GM21576 (cell line): ENCODE data around the gene OIT3.

Source experiments
- ATAC-seq: cut with Tn5 transposase; IDR thresholded peaks from one replicate; pipeline ENCODE4 v1.9.1; 2021; ENCODE audit warnings: mild to moderate bottlenecking, moderate library complexity; ENCODE audit not compliant: unreplicated experiment

Gene OIT3

GRCh38 chr10:72951760-72952159, 58.2 kb downstream of the OIT3 start:
- ATAC-seq = no peak

GRCh38 chr10:72952189-72952588, 58.6 kb downstream of the OIT3 start:
- no peak for ATAC-seq

GRCh38 chr10:72952642-72953158, 59.2 kb downstream of the OIT3 start:
- ATAC-seq = no peak

GRCh38 chr10:72953687-72954086, 60.1 kb downstream of the OIT3 start:
- no peak for ATAC-seq

- ATAC-seq = no peak
These were observed 60.7 kb downstream of the OIT3 start for GRCh38 chr10:72954230-72954595.

- ATAC-seq = no peak
These were observed 61.3 kb downstream of the OIT3 start, which contains the start of gene PLA2G12B for GRCh38 chr10:72954596-72955554. PLA2G12B (minus strand) TSS chr10:72954806; CDS start chr10:72954685, 121 bp downstream.

- ATAC-seq = no peak
These were observed 62.5 kb downstream of the OIT3 start for GRCh38 chr10:72956001-72956400.

- ATAC-seq = no peak
These were observed 83.3 kb downstream of the OIT3 start for GRCh38 chr10:72976886-72977285.

- no peak for ATAC-seq
These were observed 86.2 kb downstream of the OIT3 start for GRCh38 chr10:72979709-72980108.

GRCh38 chr10:72980348-72980747, 86.8 kb downstream of the OIT3 start:
- ATAC-seq = no peak

GRCh38 chr10:72981028-72981881, 87.7 kb downstream of the OIT3 start:
- ATAC-seq = no peak

- no peak for ATAC-seq
These were observed 88.5 kb downstream of the OIT3 start for GRCh38 chr10:72981882-72982529.
